Osteocyte (in vitro differentiated cells): ENCODE data around the gene PCDHGB1. TPM values are rescaled to one million over a fixed set of nuclear protein-coding genes. Genes with fewer than 3 reads are reported as not detected.
"Not testable (repeated sequence)": the region's sequence is repeated elsewhere in the genome, so short reads cannot be mapped to it uniquely, and the experiment has no call there.

Experiments
- DNase-seq: peaks from one replicate; pipeline ENCODE4 v3.0.0; 2021; ENCODE audit warnings: mixed read lengths; ENCODE audit not compliant: unreplicated experiment; ENCODE audit errors: extremely low spot score
- H3K27ac Mint-ChIP-seq: one replicate; pipeline ENCODE4 v1.8.0; 2021; ENCODE audit warnings: mild to moderate bottlenecking, mixed read lengths; ENCODE audit not compliant: unreplicated experiment
- H3K27me3 Mint-ChIP-seq: one replicate; pipeline ENCODE4 v1.8.0; 2021; ENCODE audit warnings: mixed read lengths; ENCODE audit not compliant: unreplicated experiment
- H3K36me3 Mint-ChIP-seq: one replicate; pipeline ENCODE4 v1.8.0; 2021; ENCODE audit warnings: mixed read lengths; ENCODE audit not compliant: unreplicated experiment
- H3K4me1 Mint-ChIP-seq: one replicate; pipeline ENCODE4 v1.8.0; 2021; ENCODE audit warnings: mixed read lengths; ENCODE audit not compliant: unreplicated experiment
- H3K4me3 Mint-ChIP-seq: one replicate; pipeline ENCODE4 v1.8.0; 2021; ENCODE audit warnings: mild to moderate bottlenecking, moderate library complexity, mixed read lengths; ENCODE audit not compliant: unreplicated experiment
- H3K9me3 Mint-ChIP-seq: one replicate; pipeline ENCODE4 v1.8.0; 2021; ENCODE audit warnings: mixed read lengths; ENCODE audit not compliant: unreplicated experiment
- total RNA-seq: library from RNA; stranded (reverse); gene quantifications from 2 replicates; pipeline ENCODE4 v1.2.1, GENCODE V29; 2021
- TF ChIP-seq, protein P1 (sequence below): fragments of 200-600 bp; sonication (generic); IDR thresholded peaks from 2 replicates; pipeline ENCODE4 v1.5.0; 2021; ENCODE audit warnings: antibody characterized with exemption, mild to moderate bottlenecking, moderate library complexity

The PCDHGB1 gene
- total RNA-seq, 1 donor from 2014 or later, result 1.8 TPM

- no peak within 1 kb of the TSS for H3K27ac Mint-ChIP-seq
- no peaks in the 10 kb centered on the region for H3K36me3 Mint-ChIP-seq
- H3K4me3 Mint-ChIP-seq, result no peak within 1 kb of the TSS
- no peaks in the 10 kb centered on the region for H3K4me1 Mint-ChIP-seq
- TF ChIP-seq, protein P1, sequence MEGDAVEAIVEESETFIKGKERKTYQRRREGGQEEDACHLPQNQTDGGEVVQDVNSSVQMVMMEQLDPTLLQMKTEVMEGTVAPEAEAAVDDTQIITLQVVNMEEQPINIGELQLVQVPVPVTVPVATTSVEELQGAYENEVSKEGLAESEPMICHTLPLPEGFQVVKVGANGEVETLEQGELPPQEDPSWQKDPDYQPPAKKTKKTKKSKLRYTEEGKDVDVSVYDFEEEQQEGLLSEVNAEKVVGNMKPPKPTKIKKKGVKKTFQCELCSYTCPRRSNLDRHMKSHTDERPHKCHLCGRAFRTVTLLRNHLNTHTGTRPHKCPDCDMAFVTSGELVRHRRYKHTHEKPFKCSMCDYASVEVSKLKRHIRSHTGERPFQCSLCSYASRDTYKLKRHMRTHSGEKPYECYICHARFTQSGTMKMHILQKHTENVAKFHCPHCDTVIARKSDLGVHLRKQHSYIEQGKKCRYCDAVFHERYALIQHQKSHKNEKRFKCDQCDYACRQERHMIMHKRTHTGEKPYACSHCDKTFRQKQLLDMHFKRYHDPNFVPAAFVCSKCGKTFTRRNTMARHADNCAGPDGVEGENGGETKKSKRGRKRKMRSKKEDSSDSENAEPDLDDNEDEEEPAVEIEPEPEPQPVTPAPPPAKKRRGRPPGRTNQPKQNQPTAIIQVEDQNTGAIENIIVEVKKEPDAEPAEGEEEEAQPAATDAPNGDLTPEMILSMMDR, result no peak
- H3K27me3 Mint-ChIP-seq, result no peaks in the 10 kb centered on the region
- no peak for DNase-seq
- H3K9me3 Mint-ChIP-seq, result peaks cover 31% of the 10 kb centered on the region
Observed at GRCh38 chr5:141343242-141343952, 6.5 kb upstream of the PCDHGB1 start, which contains the start of gene PCDHGA3. PCDHGA3 (plus strand) TSS chr5:141343829; CDS start chr5:141344034, 205 bp downstream.

DNA sequence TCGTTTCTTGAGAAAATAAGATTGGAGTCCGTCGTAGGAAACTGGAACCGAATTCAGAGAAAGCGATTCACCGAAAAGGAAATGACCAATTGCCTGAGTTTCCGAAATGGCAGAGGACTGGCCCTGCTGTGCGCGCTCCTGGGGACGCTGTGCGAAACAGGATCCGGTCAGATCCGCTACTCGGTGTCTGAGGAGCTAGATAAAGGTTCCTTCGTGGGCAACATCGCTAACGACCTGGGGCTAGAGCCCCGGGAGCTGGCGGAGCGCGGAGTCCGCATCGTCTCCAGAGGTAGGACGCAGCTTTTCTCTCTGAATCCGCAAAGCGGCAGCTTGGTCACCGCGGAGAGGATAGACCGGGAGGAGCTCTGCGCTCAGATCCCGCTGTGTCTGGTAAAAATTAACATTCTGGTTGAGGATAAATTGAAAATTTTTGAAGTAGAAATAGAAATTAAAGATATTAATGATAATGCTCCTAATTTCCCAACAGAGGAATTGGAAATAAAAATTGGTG lies 5.9 kb upstream of the PCDHGB1 start:
- TF ChIP-seq, protein P1, result no peak
- peaks cover 30% of the 10 kb centered on the region for H3K9me3 Mint-ChIP-seq
- H3K27me3 Mint-ChIP-seq, result no peaks in the 10 kb centered on the region
- H3K4me1 Mint-ChIP-seq, result no peaks in the 10 kb centered on the region
- no peak overlapping the region for H3K4me3 Mint-ChIP-seq
- H3K36me3 Mint-ChIP-seq, result no peaks in the 10 kb centered on the region
- DNase-seq, result no peak
- no peak overlapping the region for H3K27ac Mint-ChIP-seq

DNA sequence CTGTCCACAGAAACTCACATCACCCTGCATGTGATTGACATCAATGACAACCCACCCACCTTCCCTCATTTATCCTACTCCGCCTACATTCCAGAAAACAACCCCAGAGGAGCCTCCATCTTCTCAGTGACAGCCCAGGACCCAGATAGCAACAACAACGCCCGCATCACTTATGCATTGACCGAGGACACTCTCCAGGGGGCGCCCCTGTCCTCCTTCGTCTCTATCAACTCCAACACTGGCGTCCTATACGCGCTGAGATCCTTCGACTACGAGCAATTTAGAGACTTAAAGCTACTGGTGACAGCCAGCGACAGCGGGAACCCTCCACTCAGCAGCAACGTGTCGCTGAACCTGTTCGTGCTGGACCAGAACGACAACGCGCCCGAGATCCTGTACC lies 4.6 kb upstream of the PCDHGB1 start:
- peaks cover 32% of the 10 kb centered on the region for H3K9me3 Mint-ChIP-seq

GRCh38 chr5:141346017-141346416 lies 3.9 kb upstream of the PCDHGB1 start:
- not testable (repeated sequence) for H3K4me1 Mint-ChIP-seq, DNase-seq, H3K27me3 Mint-ChIP-seq, H3K4me3 Mint-ChIP-seq, H3K36me3 Mint-ChIP-seq, H3K27ac Mint-ChIP-seq
- peaks cover 31% of the 10 kb centered on the region for H3K9me3 Mint-ChIP-seq

More for the DNA sequence above, 4.6 kb upstream of the PCDHGB1 start:
- no peaks in the 10 kb centered on the region for H3K27me3 Mint-ChIP-seq
- no peak overlapping the region for H3K4me3 Mint-ChIP-seq
- peaks cover 1% of the 10 kb centered on the region for H3K4me1 Mint-ChIP-seq
- no peak for DNase-seq
- no peak overlapping the region for H3K27ac Mint-ChIP-seq
- TF ChIP-seq, protein P1, result no peak
- H3K36me3 Mint-ChIP-seq, result peaks cover 1% of the 10 kb centered on the region

DNA sequence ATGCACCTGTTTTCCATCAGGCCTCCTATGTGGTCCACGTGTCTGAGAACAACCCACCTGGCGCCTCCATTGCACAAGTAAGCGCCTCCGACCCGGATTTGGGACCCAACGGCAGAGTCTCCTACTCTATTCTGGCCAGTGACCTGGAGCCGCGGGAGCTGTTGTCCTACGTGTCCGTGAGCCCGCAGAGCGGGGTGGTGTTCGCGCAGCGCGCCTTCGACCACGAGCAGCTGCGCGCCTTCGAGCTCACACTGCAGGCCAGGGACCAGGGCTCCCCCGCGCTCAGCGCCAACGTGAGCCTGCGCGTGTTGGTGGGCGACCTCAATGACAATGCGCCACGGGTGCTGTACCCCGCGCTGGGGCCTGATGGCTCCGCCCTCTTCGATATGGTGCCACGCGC lies 1.7 kb downstream of the PCDHGB1 start:
- no peaks in the 10 kb centered on the region for H3K27me3 Mint-ChIP-seq
- peaks cover 1% of the 10 kb centered on the region for H3K4me1 Mint-ChIP-seq
- no peak for DNase-seq
- H3K36me3 Mint-ChIP-seq, result peaks cover 1% of the 10 kb centered on the region
- TF ChIP-seq, protein P1, result no peak
- H3K9me3 Mint-ChIP-seq, result peaks cover 28% of the 10 kb centered on the region
- no peak overlapping the region for H3K4me3 Mint-ChIP-seq
- H3K27ac Mint-ChIP-seq, result no peak overlapping the region
